ENCODE results near the gene NCR3LG1.
A peak's percentile ranks its signal among the peaks of the same experiment; 100 is the strongest.

NCR3LG1 gene

GRCh38 chr11:17389211-17389956, 37.8 kb downstream of the NCR3LG1 start:
- peak overlapping the region; percentile 64 for H3K27ac ChIP-seq
- no peak for TF ChIP-seq ZFX (IDR thresholded peaks at IDR 0.05)
- TF ChIP-seq CTCF (conservative IDR thresholded peaks at IDR 0.05): peak; percentile 96

- peak overlapping the region; percentile 64 for H3K27ac ChIP-seq
- TF ChIP-seq ZFX (IDR thresholded peaks at IDR 0.05) (no peak), CTCF (conservative IDR thresholded peaks at IDR 0.05) (no peak)
Observed at GRCh38 chr11:17389957-17390649, 38.5 kb downstream of the NCR3LG1 start.

- TF ChIP-seq ZFX (IDR thresholded peaks at IDR 0.05) (no peak), CTCF (conservative IDR thresholded peaks at IDR 0.05) (no peak)
- no peak overlapping the region for H3K27ac ChIP-seq
Observed at GRCh38 chr11:17391493-17392355, 40.1 kb downstream of the NCR3LG1 start.

- no peak overlapping the region for H3K27ac ChIP-seq
- TF ChIP-seq CTCF (conservative IDR thresholded peaks at IDR 0.05): no peak
- TF ChIP-seq ZFX (IDR thresholded peaks at IDR 0.05): no peak
Observed at GRCh38 chr11:17392872-17393271, 41.3 kb downstream of the NCR3LG1 start.

- H3K27ac ChIP-seq: no peak overlapping the region
- TF ChIP-seq ZFX (IDR thresholded peaks at IDR 0.05) (no peak), CTCF (conservative IDR thresholded peaks at IDR 0.05) (no peak)
Observed at GRCh38 chr11:17393472-17393871, 41.9 kb downstream of the NCR3LG1 start.

- TF ChIP-seq CTCF (conservative IDR thresholded peaks at IDR 0.05): no peak
- TF ChIP-seq ZFX (IDR thresholded peaks at IDR 0.05): no peak
Observed at GRCh38 chr11:17394743-17395390, 43.3 kb downstream of the NCR3LG1 start.

More at GRCh38 chr11:17394743-17395390, 43.3 kb downstream of the NCR3LG1 start:
- no peak overlapping the region for H3K27ac ChIP-seq

Measured in C4-2B (cell line).